Tibial artery (tissue), 4 donors: Measurements from ENCODE around the gene GALNT10.

Source experiments
- DNase-seq, 2 donors: peaks; one replicate each; pipeline ENCODE4 v3.0.0-alpha.2; 2019
- H3K27ac ChIP-seq, 2 donors: fragments of 200-600 bp; sonication (generic) in 1 of 2; 1 replicate in 1 of 2; 2 replicates in 1 of 2; pipeline ENCODE4 v1.5.1; 2018 to 2019; ENCODE audit warnings: mild to moderate bottlenecking in 1 of 2
- H3K27me3 ChIP-seq, 2 donors: fragments of 200-600 bp; sonication (generic) in 1 of 2; one replicate each; pipeline versions ENCODE4 v1.5.1 to v1.6.0; 2016 to 2019
- H3K36me3 ChIP-seq, 3 donors: fragments of 200-600 bp; sonication (generic) in 2 of 3; one replicate each; pipeline ENCODE4 v1.5.1; 2016 to 2019; ENCODE audit warnings: mild to moderate bottlenecking in 2 of 3
- H3K4me1 ChIP-seq, 4 donors: fragments of 200-600 bp; sonication (generic) in 2 of 4; 1 replicate in 3 of 4; 2 replicates in 1 of 4; pipeline ENCODE4 v1.5.1; 2016 to 2019
- H3K4me3 ChIP-seq, 2 donors: fragments of 200-600 bp; sonication (generic) in 1 of 2; 1 replicate in 1 of 2; 2 replicates in 1 of 2; pipeline ENCODE4 v1.5.1; 2018 to 2019; ENCODE audit warnings: mild to moderate bottlenecking in 2 of 2
- H3K9me3 ChIP-seq, 3 donors: fragments of 200-600 bp; sonication (generic) in 1 of 3; one replicate each; pipeline ENCODE4 v1.5.1; 2016 to 2019
- intact Hi-C: fragments of 100-400 bp; cut with DNase I; formaldehyde crosslinking; loops from one replicate; pipeline ENCODE4 v1.15.0; 2023; ENCODE audit warnings: low total_unique reads
- TF ChIP-seq, protein P1 (sequence below), 2 experiments: fragments of 200-600 bp in 1 of 2; fragments of 450-650 bp in 1 of 2; IDR thresholded peaks; one replicate each; pipeline ENCODE4 v1.5.1; 2017 to 2019; ENCODE audit warnings: antibody characterized with exemption in 2 of 2, mild to moderate bottlenecking in 1 of 2, moderate library complexity in 1 of 2

GALNT10 gene

DNA sequence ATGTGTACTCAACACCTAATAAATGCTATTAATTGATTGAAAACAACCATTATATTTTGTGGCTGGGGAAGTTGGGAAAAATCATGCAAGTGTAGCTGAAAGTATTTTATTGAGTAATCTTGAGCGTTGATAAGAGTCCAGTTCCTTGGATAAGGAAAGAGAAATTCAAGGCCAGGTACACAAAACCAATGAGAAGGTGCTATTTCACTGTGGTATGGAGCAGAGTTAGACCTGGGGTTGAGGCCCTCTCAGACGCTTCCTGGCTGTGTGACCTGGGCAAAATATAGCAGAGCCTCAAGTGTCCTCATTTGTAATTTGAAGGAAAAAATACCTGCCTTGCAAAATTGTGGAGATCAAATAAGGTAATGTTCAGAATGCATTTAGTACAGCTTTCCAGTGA is 50.1 kb downstream of the GALNT10 start:
- H3K36me3 ChIP-seq: no peaks in the 10 kb centered on the region
- H3K27ac ChIP-seq: no peak overlapping the region
- TF ChIP-seq, protein P1, sequence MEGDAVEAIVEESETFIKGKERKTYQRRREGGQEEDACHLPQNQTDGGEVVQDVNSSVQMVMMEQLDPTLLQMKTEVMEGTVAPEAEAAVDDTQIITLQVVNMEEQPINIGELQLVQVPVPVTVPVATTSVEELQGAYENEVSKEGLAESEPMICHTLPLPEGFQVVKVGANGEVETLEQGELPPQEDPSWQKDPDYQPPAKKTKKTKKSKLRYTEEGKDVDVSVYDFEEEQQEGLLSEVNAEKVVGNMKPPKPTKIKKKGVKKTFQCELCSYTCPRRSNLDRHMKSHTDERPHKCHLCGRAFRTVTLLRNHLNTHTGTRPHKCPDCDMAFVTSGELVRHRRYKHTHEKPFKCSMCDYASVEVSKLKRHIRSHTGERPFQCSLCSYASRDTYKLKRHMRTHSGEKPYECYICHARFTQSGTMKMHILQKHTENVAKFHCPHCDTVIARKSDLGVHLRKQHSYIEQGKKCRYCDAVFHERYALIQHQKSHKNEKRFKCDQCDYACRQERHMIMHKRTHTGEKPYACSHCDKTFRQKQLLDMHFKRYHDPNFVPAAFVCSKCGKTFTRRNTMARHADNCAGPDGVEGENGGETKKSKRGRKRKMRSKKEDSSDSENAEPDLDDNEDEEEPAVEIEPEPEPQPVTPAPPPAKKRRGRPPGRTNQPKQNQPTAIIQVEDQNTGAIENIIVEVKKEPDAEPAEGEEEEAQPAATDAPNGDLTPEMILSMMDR (IDR thresholded peaks at IDR 0.05): no peak
- DNase-seq: no peak
- no peaks in the 10 kb centered on the region for H3K27me3 ChIP-seq
- no peaks in the 10 kb centered on the region for H3K9me3 ChIP-seq
- intact Hi-C loops: no loop called here
- no peak overlapping the region for H3K4me3 ChIP-seq
- peaks cover 0 to 9% (median 0%) of the 10 kb centered on the region in 4 donors for H3K4me1 ChIP-seq

DNA sequence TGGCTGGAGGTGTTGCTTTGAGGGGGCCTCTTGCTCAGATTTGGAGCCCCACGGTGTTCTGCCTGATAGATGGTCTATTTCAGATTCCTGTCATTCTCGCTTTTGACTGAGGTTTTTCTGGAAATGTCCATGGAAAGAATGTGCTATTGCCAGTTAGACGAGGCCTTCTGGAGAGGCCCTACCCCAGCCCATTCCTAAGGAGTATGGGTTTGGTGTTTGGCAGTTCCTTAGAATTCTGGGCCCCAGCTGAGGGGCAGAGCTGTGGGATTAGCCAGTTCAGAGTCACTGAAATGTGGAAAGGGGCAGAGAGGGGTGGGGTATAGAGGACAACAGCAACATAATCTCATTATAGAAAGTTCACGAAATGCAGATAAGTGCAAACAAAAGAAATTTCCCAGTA is 50.5 kb downstream of the GALNT10 start:
- Histone ChIP-seq H3K27me3 (no peaks in the 10 kb centered on the region), H3K4me1 (peaks cover 0 to 9% (median 0%) of the 10 kb centered on the region in 4 donors), H3K4me3 (no peak overlapping the region), H3K36me3 (no peaks in the 10 kb centered on the region), H3K27ac (no peak overlapping the region), H3K9me3 (no peaks in the 10 kb centered on the region)
- DNase-seq: no peak
- TF ChIP-seq, protein P1 (IDR thresholded peaks at IDR 0.05): no peak
- intact Hi-C loops: no loop called here

DNA sequence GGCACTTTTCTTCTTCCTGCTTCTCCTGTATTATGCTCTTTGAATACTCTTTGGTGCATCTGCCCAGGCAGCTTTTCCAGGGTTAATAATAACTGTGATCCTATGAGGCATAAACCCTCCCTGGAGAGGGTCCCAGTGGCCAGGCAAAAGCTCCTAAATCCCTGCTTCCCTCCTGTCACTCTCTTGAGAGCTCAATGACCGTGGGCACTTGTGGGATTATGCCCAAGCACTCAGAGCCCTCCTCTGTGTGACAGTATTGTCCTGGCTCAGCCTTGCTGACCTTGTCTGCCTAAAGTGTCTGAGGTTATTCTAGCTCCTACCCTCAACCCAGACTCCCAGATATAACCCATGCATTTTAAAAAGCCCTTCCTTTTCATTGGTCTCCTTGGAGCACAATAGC is 51.9 kb downstream of the GALNT10 start:
- Histone ChIP-seq H3K27me3 (no peaks in the 10 kb centered on the region), H3K27ac (no peak overlapping the region), H3K4me3 (no peak overlapping the region), H3K4me1 (peaks cover 0 to 9% (median 0%) of the 10 kb centered on the region in 4 donors), H3K36me3 (no peaks in the 10 kb centered on the region), H3K9me3 (no peaks in the 10 kb centered on the region)
- DNase-seq: no peak
- intact Hi-C loops: no loop called here
- TF ChIP-seq, protein P1 (IDR thresholded peaks at IDR 0.05): no peak

DNA sequence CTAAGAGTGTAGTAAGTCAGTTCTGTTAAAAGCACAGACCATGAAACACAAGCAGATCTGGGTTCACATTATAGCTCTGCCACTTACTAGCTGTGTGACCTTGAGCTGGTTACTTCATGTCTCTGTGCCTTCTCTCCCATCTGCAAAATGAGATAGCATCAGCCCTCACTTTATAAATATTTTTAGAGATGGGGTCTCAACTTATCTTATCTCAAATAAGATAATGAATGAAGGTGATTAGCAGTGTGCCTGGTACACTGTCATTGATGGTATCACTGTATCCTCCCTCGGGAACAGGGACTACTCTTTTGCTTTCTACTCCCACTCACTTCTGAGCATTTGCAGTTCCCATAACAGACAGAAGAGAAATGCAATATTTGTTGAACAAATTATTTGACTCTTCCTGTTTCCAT is 52.4 kb downstream of the GALNT10 start:
- TF ChIP-seq, protein P1 (IDR thresholded peaks at IDR 0.05): no peak
- Histone ChIP-seq H3K4me1 (peaks cover 0 to 9% (median 0%) of the 10 kb centered on the region in 4 donors), H3K9me3 (no peaks in the 10 kb centered on the region), H3K27me3 (no peaks in the 10 kb centered on the region), H3K27ac (no peak overlapping the region), H3K4me3 (no peak overlapping the region), H3K36me3 (no peaks in the 10 kb centered on the region)
- no peak for DNase-seq
- intact Hi-C loops: no loop called here

DNA sequence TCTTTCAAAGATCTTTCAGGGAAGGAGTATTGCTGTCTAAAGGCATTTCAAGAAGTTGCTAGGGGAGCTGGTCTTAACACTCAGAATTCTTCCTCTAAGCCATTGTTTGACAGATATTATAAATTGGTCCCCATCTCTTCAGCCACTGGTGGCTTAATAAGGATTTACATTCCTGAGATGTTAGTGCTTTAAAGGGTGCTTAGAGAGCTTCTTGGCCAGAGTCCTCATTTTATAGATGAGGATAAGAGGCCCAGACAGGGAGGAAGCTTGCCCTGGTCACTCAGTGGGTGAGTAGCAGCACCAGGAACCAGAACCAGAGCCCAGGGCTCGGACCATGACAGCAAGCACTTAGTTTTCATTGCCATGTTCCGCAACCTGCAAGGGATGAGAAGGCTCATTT is 53.2 kb downstream of the GALNT10 start:
- no peaks in the 10 kb centered on the region for H3K9me3 ChIP-seq
- H3K4me1 ChIP-seq: peaks cover 0 to 9% (median 0%) of the 10 kb centered on the region in 4 donors
- no peak for DNase-seq
- H3K27me3 ChIP-seq: no peaks in the 10 kb centered on the region
- intact Hi-C loops: no loop called here
- H3K27ac ChIP-seq: no peak overlapping the region
- TF ChIP-seq, protein P1 (IDR thresholded peaks at IDR 0.05): no peak
- no peak overlapping the region for H3K4me3 ChIP-seq
- H3K36me3 ChIP-seq: no peaks in the 10 kb centered on the region

DNA sequence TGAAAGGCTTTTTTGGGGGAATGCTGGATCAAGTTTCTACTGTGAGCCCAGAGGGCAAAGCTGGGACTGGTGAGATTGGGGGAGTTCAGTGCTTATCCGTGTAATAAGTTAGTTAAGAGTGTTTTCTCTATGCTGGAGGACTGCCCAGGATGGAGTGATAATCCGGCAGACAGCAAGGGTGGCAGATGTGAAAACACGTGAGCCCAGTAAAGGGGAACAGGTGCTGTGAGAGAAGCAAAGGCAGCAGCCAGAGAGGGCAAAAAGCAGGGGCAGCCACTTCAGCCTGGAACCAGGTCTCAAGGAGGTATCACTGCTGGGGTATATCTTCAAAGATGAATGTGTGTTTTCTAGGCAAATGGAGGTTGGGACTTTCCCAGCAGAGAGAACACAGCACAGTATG is 53.9 kb downstream of the GALNT10 start:
- Histone ChIP-seq H3K36me3 (no peaks in the 10 kb centered on the region), H3K4me3 (no peak overlapping the region), H3K27ac (no peak overlapping the region), H3K9me3 (no peaks in the 10 kb centered on the region), H3K27me3 (no peaks in the 10 kb centered on the region), H3K4me1 (peaks cover 0 to 9% (median 0%) of the 10 kb centered on the region in 4 donors)
- intact Hi-C loops: no loop called here
- TF ChIP-seq, protein P1 (IDR thresholded peaks at IDR 0.05): no peak
- DNase-seq: no peak
